SKM-1 treated with dmso at 0.1 percent for 144 hours (cell line): ENCODE results near the gene FAM193B.
"Not testable (repeated sequence)": the region's sequence is repeated elsewhere in the genome, so short reads cannot be mapped to it uniquely, and the experiment has no call there.

Experiments
- DNase-seq: peaks from one replicate; lab custom pipeline; 2025; ENCODE audit not compliant: unreplicated experiment; lab: John Stamatoyannopoulos, UW

Gene FAM193B

DNA sequence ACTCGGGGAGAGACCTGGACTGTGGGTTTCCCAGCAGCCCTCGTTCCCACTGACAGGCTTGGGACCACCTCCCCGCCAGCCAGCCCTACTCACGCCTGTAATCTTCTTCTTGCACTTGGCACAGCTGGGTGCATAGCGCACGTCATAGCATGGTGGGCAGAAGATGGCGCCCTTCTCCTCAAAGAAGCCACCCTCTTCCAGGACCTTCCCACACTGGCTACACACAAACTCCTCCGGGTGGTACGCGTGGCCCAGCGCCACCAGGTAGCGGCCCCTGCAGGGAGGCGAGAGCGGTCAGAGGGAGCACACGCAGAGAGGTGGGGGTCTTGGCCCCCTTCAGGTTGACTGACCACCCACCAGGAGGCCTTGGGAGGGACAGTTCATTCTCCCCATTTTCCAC, 66.4 kb downstream of the FAM193B start:
- no peak for DNase-seq

DNA sequence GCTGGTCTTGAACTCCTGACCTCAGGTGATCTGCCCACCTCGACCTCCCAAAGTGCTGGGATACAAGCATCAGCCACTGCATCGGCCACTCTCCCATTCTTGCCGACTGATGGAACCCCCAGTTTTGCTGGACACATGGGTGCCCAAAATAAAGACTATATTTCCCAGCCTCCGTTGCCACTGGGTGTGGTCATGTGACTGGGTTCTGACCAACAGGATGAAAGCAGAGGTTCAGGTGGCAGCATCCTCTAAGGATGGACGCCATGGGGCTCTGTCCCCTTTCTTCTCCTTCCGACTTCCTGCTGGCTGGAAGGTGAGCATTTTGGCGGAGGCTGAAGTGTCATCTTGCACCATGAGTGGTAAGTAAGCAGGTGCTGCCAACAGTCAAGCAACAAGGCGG, 67.2 kb downstream of the FAM193B start:
- DNase-seq = no peak

DNA sequence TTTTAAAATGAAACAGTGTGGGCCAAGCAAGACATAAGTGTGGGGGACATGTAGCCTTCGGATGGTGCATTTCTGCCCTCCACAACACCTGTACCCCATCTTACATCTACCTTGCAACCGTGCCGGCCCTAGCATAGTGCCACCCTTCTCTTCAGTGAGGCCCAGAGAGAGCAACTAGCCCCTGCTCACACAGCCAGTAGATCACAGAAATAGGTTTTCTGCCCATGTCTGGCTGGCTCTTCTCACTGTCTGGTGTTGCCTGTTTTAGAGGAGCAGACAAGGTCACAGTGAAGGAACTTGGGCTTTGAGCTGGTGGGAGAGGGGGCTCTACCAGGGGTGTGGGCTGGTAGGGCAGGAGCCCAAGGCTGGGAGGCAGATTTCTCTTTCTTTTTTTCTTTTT, 68.1 kb downstream of the FAM193B start:
- no peak for DNase-seq

DNA sequence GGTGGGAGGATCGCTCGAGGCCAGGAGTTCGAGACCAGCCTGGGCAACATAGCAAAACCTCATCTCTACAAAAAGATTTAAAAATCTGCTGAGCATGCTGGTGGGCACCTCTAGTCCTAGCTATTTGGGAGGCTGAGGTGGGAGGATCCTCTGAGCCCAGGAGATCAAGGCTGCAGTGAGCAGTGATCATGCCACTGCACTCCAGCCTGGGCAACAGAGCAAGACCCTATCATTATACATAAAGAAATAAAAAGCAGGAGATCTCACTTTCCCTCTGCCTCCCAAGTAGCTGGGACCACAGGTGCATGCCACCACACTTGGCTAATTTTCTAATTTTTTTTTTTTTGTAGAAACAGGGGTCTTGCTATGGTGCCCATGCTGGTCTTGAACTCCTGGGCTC, 68.6 kb downstream of the FAM193B start:
- not testable (repeated sequence) for DNase-seq

DNA sequence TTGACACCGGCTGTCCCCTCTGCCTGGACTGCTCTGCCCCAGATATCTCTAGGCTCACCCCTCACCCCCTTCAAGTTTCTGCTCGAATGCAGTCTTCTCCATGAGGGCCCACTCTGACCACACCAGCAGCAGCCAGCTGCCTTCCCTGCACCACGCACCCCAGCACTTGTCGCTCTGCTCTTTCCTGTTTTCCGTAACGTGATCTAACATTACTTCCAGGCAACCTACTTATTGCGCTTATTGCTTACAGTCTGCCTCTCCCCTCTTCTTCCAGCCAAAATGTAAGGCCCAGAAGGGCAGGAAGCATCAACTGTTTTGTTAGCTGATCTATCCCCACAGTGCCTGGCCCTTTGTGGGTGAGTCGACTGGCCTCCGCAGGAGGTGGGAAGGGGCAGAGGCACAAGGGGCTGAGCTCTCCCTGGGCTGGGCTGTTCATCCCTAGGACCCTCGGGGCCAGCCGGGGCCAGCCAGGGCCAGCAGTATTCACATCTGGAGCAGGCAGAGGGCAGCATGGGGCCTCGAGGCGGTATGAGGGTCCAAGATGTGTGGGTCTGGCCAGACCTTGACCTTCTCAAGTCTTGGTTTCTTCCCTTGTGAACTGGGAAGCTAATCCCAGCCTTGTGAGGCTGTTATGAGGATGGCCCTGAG, 69.3 kb downstream of the FAM193B start:
- DNase-seq = no peak

DNA sequence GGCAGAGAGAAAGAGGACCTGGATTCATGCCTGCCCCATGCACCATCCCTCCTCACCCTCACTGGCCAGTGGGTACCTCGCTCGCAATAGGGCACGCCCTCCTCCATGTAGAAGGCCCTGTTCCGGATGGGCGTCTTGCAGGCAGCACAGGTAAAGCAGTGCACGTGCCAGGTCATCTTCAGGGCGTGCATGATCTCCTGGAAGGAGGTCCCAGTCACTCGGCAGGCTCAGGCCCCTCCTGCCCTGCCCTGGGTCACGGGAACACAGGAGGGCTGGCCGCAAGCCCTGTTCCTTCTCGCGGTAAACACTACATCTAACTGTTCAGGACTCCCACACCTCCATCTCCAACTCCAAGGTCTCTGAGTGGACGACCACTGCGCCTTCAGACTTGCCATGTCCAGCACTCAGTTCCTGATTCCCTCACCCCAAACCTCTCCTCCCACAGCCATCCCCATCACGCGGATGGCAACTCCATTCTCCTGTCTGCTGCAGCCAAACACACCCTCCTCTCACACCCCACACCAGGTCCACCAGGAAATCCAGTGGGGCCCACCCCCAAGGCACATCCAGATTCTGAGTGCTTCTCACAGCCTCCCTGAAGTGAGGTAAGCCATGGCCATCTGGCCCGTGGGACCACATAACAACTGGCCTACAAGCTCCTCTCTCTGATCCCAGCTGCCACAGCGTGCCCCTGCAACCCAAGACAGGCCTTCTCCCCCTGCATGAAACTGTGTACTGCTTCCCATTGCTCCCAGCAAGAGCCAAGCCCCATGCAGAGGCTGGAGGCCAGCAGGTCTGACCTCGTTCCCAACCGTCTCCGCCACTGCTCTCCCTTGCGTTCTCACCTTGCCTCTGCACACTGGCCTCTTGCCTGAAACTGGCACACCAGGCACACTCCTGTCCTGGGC, 70.1 kb downstream of the FAM193B start:
- no peak for DNase-seq

DNA sequence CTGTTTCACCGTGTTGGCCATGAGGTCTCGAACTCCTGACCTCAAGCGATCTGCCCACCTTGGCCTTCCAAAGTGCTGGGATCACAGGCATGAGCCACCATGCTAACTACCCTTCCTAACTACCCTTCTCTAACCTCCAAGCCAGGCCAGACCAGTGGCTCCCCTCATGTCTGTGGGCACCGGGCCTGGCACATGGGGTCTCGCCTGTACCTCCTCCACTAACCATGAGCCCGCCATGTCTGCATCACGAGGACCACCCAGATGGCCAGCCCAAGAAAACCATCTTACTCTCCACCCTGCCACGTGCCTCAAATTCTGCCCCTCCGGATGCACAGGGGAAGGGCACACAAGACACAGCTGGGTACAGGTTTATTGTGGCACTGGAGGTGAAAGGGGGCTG, 71.3 kb downstream of the FAM193B start:
- DNase-seq = no peak

DNA sequence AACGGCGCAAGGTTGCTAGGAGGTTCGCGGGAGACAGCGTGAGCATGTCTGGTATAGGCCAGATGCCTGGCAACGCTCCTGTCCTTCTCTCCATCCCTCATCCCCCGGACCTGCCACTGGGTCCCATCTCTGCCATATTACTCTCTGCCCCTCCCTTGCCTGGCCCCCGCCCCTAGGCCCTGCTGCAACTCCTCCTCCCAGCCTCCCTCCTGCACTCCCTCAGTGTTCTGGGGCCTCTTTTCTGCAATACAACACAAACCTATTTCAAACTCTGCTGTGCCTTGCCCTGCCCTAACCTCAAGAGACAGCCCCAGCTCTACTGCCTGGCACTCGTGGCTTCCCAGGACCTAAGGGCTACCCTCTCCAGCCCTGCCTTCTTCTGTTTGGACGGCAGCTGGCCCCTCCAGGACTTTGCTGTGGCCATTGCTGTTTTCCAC, 72.0 kb downstream of the FAM193B start:
- DNase-seq = no peak

DNA sequence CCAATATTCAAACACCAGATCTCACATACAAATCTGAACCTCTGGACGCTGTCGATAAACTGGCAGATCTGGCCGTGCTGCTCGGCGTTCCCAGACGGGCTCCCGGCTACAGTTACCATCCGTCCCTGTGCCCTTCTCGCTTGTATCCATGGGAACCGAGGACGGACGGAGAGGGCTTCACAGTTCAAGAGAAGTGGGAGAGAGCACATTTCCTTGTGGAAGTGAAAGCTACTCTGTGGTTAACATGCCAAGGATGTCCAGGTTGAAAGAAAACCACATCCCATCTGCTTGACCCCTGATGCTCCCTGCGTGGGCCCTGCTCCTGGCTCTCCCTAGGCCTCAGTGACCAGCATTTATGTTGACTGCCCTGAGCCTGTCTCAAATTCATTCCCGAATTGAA, 74.6 kb downstream of the FAM193B start:
- DNase-seq = peak; percentile 54

DNA sequence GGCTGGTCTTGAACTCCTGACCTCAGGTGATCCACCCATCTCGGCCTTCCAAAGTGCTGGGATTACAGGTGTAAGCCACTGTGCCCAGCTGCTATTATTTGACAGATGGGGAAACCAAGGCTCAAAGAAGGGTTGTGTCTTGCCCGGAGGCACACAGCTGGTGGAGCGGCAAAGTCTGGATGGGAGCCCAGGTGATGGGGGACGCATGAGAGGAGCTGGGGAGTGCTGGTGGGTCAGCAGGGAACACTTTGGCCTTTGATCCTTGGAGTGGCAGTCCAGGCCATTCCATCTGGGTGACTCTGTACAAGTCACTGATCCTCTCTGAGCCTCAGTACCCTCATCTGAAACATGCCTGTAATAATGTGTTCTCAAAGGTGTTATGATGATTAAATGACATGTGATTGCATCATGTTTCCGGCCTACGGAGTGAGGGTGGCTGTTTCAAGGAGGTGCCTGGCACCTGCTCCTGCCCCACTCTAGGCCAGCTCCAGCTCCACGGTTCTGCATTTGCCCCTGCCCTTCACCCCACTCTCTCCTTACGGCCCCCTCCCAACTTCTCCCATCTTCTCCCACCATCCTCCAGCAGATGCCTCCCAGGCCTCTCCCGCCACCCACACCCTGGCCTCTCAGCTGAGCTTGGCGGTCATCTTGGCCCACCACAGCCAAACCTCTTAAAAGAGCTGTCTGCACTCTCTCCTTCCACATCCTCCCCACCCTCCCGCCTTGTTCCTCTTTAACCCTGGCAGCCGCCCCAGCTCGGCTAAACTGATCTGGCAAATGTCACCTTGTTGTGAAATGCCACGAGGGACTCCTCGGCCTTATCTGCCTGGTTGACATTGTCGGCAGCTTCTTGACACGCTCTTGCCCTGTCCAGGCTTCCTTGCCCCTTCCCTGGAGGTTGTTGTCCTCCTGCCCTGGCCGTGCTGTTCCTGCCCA, 75.4 kb downstream of the FAM193B start:
- peak; percentile 92 for DNase-seq

DNA sequence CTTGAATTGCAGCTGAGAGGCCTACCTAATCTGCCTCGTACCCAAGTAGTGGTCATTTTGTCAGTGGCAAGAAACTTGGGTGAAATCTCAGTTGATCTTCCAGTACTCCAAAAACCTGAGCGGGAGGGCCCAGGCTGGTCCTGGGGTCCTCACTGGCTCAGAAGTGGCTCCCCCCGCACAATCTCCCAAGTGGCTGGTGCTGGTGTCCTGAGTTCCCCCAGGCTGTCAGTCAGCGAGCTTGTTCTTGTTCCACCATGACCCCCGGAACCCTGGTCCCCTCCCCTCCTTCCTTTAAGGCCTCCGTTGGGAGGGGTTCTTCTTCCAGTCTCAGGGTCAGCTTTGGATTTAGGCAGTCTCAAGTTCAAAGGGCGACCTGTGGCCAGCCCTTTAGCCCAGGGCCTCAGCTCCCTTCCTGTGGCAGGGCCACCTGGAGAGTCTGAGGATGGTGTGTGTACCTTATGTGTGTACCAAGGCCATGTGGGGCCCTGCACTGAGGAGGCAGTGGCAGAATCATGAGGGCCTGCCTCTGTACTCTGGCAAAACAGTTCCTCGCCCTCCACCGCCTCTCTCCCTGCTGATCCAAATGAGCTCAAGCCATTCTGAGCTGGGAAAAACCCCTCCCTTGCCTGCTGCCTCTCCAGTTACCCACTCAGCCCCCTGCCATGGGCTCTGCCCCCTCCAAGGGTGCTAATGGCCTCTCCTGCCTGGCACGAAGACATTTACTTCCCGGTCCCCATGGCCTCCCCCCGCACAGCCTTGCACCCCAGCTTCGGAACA, 76.5 kb downstream of the FAM193B start:
- no peak for DNase-seq

DNA sequence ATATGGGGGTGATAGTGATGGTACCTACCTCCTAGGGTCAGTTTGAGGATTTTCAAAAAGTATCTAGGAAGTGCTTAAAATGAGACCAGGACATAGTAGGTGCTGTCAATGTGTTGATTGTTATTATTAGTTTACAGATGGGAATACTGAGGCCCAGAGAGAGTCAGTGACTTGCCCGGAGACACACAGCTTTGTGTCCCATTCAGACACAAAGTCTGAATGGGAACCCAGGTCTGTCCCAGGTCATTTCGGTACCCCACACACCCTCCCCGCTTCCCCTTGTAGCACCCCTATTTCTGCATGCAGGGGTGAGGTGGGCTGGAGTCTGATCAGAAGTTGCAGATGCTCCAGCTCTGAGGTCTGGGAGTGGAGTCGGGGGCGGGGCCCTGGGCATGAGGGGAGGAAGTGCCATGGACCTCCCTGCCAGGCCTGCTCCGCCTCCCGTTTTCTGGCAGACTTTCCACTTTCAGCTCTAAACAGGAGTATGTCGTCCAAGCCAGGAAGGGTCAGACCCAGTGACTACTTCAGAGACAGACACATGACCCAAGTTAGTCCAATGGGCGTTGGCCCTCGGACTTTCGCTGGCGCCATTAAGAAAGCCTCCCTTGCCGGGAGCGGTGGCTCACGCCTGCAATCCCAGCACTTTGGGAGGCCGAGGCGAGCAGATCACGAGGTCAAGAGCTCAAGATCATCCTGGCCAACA, 77.7 kb downstream of the FAM193B start:
- no peak for DNase-seq

DNA sequence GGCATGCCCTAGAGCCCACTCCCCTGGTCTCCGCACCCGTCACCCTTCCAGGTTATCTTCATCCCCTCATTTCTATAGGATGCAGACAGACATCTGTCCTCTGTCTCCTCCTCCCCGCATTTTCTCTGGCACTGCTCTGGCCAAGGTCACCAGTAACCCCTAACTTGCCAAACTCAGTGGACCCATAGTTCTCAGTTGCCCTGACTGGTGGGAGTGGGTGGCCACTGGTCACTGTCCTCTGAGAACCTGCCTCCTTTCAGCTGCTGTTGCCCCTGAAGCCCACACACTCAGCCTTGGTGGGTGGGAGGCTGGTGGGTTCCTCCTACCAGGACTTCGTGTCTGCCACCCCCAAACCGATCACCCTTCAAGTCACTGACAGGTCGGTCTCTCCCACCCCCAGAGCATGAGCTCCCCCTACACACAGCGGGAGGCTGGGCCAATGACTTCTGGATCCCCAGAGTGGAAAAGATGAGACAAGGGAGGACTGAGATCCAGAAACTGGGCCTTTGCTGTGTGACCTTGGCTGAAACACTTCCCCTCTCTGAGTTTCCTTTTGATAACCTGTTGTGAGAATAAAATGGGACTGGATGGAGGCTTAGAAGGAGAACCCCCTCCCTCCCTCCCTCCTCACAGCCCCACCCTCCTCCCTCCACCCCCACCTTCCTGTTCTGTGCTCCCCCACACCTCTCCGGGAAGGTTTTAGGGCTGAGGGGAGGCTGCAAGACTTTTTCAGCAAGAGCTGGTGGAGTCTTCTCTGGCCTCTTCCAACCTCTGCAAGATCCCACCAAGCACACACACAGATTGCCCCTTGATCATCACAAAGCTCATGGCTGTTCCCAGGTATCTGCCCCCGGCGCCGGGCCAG, 78.6 kb downstream of the FAM193B start:
- DNase-seq = no peak

DNA sequence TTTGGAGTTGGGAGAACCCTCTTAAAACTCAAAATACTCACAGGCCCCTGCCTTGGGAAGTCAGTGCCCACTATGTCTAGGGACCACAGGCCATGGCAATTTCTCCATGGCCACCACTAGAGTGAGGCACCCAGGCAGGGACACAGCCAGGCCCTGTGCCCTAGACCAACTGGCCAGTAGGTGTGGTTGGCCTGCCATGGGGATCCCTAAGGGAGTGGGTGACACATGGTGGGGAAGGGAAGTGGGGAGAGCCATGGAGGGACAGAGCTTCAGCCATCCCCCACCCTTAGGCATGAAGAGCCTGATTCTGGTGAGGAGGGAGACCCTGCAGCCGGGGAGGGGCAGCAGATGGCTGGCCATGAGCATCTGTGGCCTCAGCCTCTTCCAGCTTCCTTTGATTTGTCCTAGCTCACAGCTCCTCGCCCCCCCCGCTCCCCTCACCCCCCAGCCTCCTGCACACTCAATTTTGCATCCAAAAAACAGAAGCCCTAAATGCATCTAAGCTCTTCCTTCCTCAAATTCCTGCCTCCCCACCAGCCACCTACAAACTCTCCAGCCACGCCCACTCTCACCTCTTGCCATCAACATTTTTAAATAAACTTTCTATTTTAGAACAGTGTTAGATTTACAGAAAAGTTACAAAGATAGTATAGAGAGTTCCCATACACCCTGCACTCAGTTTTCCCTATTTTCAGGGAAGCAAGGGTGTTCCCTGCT, 79.4 kb downstream of the FAM193B start:
- DNase-seq = peak; percentile 11

DNA sequence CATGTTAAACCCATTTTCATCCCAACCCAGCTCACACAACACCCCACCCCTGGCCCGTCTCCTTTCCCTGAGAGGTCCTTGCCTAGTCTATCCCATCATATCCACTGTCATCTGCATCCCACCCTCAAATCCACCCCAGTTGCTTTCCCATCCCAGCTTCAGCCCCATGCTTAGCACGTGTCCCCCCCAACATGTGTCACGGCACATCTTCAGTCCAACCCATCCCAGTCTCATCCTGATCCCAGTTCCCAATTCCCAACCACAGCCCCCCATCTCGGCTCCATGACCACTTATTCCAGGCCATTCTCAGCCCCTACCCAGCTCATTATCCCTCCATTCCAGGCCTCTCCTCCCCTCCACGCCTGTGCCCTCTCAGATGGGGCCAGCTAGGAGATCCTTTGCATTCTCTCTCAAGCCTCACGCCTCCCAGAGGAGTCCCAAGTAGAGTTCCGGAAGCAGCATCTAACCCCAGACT, 80.3 kb downstream of the FAM193B start:
- DNase-seq = no peak

DNA sequence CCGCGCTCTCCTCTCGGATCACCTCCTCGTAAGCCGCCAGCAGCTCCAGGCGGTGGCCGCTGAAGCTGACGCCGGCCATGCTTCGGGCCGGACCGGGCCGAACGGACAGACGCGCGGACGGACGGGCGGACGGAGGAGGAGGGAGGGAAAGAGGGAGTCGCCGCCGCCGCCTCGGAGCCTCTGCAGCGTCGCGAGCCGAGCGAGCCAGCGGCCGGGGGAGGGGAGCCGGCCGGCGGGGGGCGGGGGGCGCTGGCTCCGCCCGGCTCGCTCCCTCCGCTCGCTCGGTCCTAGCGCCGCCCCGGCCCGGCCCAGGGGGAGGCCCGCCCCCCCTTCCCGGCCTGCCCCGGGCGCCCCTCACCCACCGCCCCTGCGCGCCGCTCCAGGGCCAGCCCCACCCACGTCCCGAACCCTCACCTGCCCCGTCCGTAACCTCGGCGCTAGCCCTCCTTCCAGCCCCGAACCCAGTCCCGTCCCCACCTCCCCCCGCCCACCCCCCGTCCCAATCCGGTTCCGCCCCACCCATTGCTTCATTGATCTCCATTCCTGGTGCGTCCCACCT, 80.8 kb downstream of the FAM193B start, which contains the start of gene DBN1:
TSS of gene DBN1 (minus strand) at position 192 of the 559 bp plus-strand sequence. CDS start at position 79, 113 bp downstream.
- DNase-seq = peak; percentile 9
